Liver (tissue), 3 donors: ENCODE data around the gene TUFT1.

Experiments used
- RAD21 ChIP-seq, 2 donors: IDR thresholded peaks; 2 replicates each; pipeline ENCODE4 v1.6.1; 2016; ENCODE audit warnings: antibody characterized with exemption in 2 of 2, mild to moderate bottlenecking in 2 of 2
- TF ChIP-seq, protein P1 (sequence below): fragments of 150-350 bp; IDR thresholded peaks from 2 replicates; pipeline ENCODE4 v1.5.1; 2017; ENCODE audit warnings: improper control_type of control experiment, low read depth, low read length; ENCODE audit not compliant: missing input control
- TF ChIP-seq, protein P2 (sequence below): IDR thresholded peaks from 2 replicates; pipeline ENCODE4 v1.6.1; 2016; ENCODE audit warnings: antibody characterized with exemption
- donor health status: healthy.
- donor health status: healthy.

DNA sequence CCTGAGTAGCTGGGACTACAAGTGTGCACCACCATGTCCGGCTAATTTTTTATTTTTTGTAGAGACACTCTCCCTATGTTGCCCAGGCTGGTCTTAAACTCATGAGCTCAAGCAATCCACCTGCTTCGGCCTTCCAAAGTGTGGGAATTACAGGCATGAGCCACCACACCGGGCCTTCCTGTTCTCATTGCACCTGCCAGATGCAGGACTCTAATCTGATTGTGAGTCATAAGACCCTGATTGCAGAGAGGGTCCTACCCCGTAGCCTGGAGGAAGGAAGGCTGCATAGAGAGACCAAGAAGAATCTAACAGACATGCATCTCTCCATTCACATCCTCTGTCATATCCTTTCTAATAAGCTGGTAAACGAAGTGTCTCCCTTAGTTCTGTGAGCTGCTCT, 48.5 kb upstream of the TUFT1 start:
- TF ChIP-seq, protein P1, sequence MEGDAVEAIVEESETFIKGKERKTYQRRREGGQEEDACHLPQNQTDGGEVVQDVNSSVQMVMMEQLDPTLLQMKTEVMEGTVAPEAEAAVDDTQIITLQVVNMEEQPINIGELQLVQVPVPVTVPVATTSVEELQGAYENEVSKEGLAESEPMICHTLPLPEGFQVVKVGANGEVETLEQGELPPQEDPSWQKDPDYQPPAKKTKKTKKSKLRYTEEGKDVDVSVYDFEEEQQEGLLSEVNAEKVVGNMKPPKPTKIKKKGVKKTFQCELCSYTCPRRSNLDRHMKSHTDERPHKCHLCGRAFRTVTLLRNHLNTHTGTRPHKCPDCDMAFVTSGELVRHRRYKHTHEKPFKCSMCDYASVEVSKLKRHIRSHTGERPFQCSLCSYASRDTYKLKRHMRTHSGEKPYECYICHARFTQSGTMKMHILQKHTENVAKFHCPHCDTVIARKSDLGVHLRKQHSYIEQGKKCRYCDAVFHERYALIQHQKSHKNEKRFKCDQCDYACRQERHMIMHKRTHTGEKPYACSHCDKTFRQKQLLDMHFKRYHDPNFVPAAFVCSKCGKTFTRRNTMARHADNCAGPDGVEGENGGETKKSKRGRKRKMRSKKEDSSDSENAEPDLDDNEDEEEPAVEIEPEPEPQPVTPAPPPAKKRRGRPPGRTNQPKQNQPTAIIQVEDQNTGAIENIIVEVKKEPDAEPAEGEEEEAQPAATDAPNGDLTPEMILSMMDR = no peak
- no peak for TF ChIP-seq RAD21 (IDR thresholded peaks at IDR 0.05)
- TF ChIP-seq, protein P2, sequence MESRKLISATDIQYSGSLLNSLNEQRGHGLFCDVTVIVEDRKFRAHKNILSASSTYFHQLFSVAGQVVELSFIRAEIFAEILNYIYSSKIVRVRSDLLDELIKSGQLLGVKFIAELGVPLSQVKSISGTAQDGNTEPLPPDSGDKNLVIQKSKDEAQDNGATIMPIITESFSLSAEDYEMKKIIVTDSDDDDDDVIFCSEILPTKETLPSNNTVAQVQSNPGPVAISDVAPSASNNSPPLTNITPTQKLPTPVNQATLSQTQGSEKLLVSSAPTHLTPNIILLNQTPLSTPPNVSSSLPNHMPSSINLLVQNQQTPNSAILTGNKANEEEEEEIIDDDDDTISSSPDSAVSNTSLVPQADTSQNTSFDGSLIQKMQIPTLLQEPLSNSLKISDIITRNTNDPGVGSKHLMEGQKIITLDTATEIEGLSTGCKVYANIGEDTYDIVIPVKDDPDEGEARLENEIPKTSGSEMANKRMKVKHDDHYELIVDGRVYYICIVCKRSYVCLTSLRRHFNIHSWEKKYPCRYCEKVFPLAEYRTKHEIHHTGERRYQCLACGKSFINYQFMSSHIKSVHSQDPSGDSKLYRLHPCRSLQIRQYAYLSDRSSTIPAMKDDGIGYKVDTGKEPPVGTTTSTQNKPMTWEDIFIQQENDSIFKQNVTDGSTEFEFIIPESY = no peak
